ENCODE data around the gene TOR1B.
"Not testable (repeated sequence)": the region's sequence is repeated elsewhere in the genome, so short reads cannot be mapped to it uniquely, and the experiment has no call there.

TOR1B gene

GRCh38 chr9:129776566-129776937, 26.4 kb upstream of the TOR1B start:
- no peak for DNase-seq (ENCODE audit: low spot score)

- peak; percentile 92 for DNase-seq (ENCODE audit: low spot score)
Measured at GRCh38 chr9:129776938-129777768, 25.8 kb upstream of the TOR1B start.

GRCh38 chr9:129777769-129778130, 25.2 kb upstream of the TOR1B start:
- no peak for DNase-seq (ENCODE audit: low spot score)

DNA sequence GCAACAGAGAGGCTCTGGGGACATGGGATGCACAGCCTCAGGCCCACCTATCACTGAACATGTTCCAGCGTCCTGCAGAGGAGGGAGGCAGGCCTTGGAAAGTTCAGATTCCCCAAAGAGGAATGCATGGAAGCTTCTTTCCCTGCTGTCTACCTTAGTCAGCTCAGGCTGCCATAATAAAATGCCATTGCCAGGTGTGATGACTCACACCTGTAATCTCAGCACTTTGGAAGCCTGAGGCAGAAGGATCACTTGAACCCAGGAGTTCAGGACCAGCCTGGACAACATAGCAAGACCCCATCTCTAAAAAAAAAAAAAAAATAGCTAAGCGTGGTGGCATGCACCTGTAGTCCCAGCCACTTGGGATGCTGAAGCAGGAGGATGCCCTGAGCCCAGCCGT, 24.5 kb upstream of the TOR1B start:
- no peak for DNase-seq (ENCODE audit: low spot score)

GRCh38 chr9:129779560-129780190, 23.3 kb upstream of the TOR1B start:
- DNase-seq (ENCODE audit: low spot score), result no peak

DNA sequence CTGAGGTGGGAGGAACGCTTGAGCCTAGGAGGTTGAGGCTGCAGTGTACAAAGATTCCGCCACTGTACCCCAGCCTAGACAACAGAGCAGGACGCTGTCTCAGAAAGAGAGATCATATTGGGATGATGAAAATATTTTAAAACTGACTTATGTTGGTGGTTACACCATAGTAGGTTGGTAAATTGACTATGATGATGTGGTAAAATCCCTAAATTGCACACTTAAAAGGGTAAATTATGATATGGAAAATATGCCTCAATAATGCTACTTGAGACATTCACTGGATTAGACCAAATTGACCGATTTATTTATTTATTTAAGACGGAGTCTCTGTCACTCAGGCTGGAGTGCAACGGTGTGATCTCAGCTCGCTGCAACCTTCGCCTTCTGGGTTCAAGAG, 21.9 kb upstream of the TOR1B start:
- DNase-seq (ENCODE audit: low spot score), result no peak

DNA sequence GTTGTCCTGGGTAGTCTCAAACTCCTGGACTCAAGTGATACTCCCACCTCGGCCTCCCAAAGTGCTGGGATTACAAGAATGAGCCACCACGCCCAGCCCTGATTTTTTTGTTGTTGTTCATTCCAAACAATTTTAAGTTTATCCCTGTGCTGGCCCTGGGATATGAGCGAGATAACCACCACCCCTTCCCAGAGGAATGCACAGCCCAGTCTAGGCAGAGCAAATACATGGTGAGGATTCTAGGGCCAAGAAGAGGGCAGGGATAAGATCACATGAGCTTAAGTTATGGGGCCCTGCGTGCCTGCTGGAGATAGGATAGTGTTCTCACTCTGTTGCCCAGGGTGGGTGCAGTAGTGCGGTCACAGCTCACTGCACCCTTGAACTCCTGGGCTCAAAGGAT, 21.0 kb upstream of the TOR1B start:
- DNase-seq (ENCODE audit: low spot score), result no peak

GRCh38 chr9:129783516-129784361, 19.2 kb upstream of the TOR1B start:
- peak; percentile 69 for DNase-seq (ENCODE audit: low spot score)

DNA sequence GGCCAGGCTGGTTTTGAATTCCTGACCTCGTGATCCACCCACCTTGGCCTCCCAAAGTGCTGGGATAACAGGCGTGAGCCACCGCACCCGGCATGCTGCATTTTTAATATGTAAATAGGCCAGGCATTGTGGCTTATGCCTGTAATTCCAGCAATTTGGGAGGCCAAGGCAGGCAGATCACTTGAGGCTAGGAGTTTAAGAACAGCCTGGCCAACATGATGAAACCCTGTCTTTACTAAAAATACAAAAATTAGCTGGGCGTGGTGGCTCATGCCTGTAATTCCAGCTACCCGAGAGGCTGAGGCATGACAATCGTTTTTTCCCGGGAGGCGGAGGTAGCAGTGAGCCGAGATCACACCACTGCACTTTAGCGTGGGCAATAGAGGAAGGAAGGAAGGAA, 18.0 kb upstream of the TOR1B start:
- not testable (repeated sequence) for DNase-seq (ENCODE audit: low spot score)

DNA sequence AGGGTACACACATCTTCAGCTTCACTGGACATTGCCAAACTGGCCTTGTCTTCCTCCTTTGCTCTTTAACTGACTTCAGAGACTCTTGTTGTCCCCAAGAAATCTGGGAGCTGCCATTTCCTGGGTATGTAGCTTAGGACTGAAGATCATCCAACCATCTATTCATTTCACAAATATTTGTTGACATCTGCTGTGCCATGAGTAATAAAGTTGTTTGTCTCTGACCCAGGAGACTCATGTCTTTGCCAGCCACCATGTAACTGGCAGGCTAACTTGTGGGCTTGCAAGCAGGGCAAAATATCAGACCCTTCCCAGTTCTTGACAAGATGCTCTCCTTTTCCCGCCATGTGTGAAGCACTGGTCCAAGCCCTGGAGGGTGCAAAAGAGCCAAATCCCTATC, 17.1 kb upstream of the TOR1B start:
- DNase-seq (ENCODE audit: low spot score), result no peak

GRCh38 chr9:129786481-129786880, 16.5 kb upstream of the TOR1B start:
- DNase-seq (ENCODE audit: low spot score), result no peak

DNA sequence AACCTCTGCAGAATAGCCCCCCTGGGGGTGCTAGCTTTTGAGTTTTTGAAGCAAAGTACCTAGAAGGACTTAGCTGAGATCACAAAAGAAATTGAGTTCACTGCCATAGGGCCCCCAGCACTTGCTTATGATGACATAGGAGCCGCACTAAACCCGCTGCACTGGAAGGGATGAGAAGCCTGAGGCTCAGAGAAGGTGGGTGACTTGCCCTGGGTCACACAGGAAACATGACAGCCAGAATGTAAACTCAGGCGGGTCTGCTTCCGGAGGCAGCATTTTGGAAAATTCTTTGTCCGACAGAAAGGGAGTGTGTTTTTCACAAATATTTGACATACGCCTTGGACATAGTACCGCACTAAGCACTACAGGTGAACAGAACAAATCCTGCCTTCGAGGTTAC, 8.4 kb upstream of the TOR1B start:
- DNase-seq (ENCODE audit: low spot score), result no peak

GRCh38 chr9:129796029-129796428, 7.0 kb upstream of the TOR1B start:
- DNase-seq (ENCODE audit: low spot score), result not testable (repeated sequence)

DNA sequence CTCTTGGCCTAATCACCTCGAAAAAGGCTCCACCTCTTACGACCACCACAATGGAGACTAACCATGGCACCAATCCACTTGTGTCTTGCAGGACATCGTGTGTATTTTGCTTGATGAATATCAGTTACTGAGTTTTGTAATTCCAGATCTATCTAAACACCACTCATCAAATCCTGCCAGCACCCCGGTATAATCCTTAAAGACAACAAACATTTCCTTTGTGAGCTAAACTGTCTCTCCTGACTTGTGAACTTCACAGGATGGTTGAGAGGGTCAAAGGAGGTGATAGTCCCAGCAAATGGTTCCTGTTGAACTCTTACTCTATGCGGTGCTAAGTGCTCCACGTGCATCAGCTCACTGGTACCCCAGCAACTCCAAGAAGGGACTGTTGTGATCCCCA, 4.0 kb upstream of the TOR1B start:
- no peak for DNase-seq (ENCODE audit: low spot score)

DNA sequence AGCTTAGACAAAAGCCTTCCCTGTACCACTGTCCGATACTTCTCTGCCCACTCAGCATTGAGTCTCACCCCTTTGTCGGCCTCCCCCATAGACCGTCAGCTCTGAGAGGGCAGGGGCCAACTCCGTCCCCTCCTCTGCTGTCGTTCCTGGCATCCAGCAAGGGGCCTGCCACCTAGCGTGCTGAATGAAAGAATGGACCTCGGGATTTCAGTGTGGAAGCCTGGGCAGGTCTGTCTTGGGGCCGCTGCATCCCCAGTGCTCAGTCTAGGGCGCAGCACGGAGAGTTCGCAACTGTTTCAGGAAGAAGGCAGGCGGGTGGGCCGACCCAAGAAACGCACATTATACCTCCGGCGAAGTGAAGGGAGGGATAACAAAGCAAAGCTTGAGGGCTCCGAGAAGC, 1.5 kb upstream of the TOR1B start:
- no peak for DNase-seq (ENCODE audit: low spot score)

DNA sequence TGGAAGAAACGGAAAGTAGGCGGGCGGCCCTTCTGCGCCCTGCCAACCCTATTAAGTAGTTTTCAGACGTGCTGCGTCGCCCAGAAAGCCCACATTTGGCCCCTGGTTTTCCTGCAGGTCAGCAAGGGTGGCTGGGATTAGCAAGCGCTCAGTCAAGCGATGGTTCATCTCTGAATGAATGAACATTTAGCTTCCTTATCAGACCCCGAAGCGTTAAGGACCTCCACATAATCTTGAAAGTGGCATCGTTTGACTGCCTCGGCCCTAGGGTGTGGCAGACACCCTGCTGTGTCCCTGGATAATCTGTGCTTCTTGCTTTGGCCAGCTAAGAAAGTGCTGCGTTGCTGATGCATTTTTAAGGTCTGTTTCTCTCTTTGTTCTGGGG, 684 bp downstream of the TOR1B start:
- peak; percentile 9 for DNase-seq (ENCODE audit: low spot score)

DNA sequence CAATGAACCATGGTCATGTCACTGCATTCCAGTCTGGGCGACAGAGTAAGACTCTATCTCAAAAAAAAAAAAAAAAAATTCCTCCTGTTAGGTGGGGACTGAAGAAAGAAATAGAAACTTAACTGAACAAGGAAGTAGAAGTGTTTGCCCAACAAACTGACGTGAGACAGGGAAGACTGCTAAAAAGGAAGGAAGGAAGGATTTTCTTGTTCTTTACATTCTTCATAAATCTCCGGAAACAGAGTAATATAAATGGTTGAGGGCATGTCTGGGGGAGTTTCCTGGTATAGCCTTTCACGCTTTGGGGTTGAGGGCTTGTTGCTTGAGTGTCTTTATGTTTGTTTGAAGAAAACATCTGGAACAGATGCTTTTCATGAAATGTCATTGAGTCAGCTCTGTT, 3.1 kb downstream of the TOR1B start:
- no peak for DNase-seq (ENCODE audit: low spot score)

DNA sequence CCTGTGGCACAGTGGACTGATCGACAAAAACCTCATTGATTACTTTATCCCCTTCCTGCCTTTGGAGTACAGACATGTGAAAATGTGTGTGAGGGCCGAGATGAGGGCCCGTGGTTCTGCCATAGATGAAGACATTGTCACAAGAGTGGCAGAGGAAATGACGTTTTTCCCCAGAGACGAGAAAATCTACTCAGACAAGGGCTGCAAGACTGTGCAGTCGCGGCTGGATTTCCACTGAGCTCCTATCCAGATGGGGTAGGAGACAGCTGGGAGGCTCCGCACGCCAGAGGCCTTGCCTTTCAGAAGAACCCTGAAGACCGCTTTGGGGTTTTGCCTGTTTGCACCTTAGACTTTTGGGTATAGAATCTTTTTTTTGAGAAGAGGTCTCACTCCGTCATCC, 6.4 kb downstream of the TOR1B start:
- no peak for DNase-seq (ENCODE audit: low spot score)

- no peak for DNase-seq (ENCODE audit: low spot score)
Measured at GRCh38 chr9:129810116-129810515, 7.1 kb downstream of the TOR1B start.

DNA sequence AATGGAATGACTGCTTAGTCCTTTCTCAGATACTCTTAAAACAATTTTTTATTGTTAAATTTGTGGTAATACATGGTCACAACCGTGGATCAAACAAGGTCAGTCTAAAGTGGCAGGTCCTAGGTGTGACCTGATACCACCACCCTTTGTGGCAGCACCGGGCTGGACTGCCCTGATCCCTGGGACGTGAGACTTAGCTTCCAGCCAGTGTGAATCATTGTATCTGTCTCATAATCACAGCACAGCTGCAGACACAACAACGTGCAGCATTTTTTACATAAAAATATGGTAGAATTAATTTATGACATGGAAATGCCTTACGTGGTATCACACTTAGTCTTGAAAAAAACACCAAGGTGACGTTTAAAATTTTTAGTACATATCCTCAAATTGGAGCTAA, 7.8 kb downstream of the TOR1B start:
- no peak for DNase-seq (ENCODE audit: low spot score)

- DNase-seq (ENCODE audit: low spot score), result no peak
Measured at GRCh38 chr9:129811967-129812363, 9.0 kb downstream of the TOR1B start.

- no peak for DNase-seq (ENCODE audit: low spot score)
Measured at GRCh38 chr9:129812385-129812784, 9.4 kb downstream of the TOR1B start.

DNA sequence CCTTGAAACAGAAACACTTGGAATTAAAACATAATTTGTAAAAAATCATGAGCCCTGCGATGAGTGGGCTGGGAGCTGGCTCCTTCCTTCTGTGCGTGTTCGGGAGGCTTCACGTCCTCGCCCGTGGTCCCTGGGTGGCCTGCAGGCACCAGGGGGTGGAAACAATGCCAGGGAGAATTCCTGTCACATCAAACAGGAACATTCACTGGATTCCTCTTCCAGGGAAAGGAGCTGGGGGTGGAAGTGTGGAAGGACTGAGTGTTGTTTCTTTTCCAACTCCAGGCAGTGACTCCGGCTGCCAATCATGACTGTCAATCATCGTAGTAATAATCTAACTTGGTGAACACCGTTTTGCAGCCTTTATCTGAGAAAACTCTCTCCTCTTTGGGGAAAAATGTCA, 10.7 kb downstream of the TOR1B start:
- DNase-seq (ENCODE audit: low spot score), result no peak
